Keratinocyte (primary cell): Measurements from ENCODE around the gene TSPAN11. TPM values are rescaled to one million over a fixed set of nuclear protein-coding genes. Genes with fewer than 3 reads are reported as not detected.

Experiments used
- DNase-seq: peaks from one replicate; pipeline ENCODE4 v3.0.0-alpha.2; 2011; ENCODE audit warnings: low read depth, missing footprints, low spot score
- FAIRE-seq: peaks from 2 replicates; lab custom pipeline; 2011; peaks lifted over from hg19 to GRCh38; lab: Jason Lieb, UNC
- H2AFZ ChIP-seq: 2 replicates; pipeline ENCODE4 v1.6.0; 2012; ENCODE audit warnings: low read length, control low read depth, inconsistent platforms; ENCODE audit not compliant: control insufficient read depth
- H3K27ac ChIP-seq: 2 replicates; pipeline ENCODE4 v1.5.1; 2011; ENCODE audit warnings: low read length; ENCODE audit not compliant: control insufficient read depth, insufficient read depth
- H3K27me3 ChIP-seq: 3 replicates; pipeline ENCODE4 v1.6.0; 2011; ENCODE audit warnings: low read length; ENCODE audit not compliant: control insufficient read depth, insufficient read depth; ENCODE audit errors: extremely low read depth
- H3K36me3 ChIP-seq, 2 experiments: 2 replicates in 1 of 2; 3 replicates in 1 of 2; pipeline ENCODE4 v1.5.1; 2011; ENCODE audit warnings: low read length in 2 of 2, mild to moderate bottlenecking in 1 of 2; ENCODE audit not compliant: control insufficient read depth in 2 of 2, insufficient read depth in 2 of 2; ENCODE audit errors: extremely low read depth in 1 of 2
- H3K4me1 ChIP-seq: 3 replicates; pipeline ENCODE4 v1.5.1; 2011; ENCODE audit warnings: low read length; ENCODE audit not compliant: control insufficient read depth, insufficient read depth; ENCODE audit errors: extremely low read depth
- H3K4me2 ChIP-seq: 3 replicates; pipeline ENCODE4 v1.6.0; 2011; ENCODE audit warnings: low read depth, low read length; ENCODE audit not compliant: control insufficient read depth, insufficient read depth; ENCODE audit errors: extremely low read depth
- H3K4me3 ChIP-seq, 3 experiments: fragments of 200-600 bp in 1 of 3; sonication (generic) in 1 of 3; 2 replicates in 2 of 3; 3 replicates in 1 of 3; pipeline ENCODE4 v1.5.1; 2011 to 2016; ENCODE audit warnings: low read length in 3 of 3, mild to moderate bottlenecking in 3 of 3, control low read depth in 2 of 3, inconsistent platforms in 1 of 3, low read depth in 1 of 3, mixed read lengths in 1 of 3, mixed run types in 1 of 3, moderate library complexity in 1 of 3; ENCODE audit not compliant: control insufficient read depth in 2 of 3, insufficient read depth in 2 of 3; ENCODE audit errors: extremely low read depth in 1 of 3
- H3K79me2 ChIP-seq: 2 replicates; pipeline ENCODE4 v1.6.0; 2012; ENCODE audit warnings: low read length; ENCODE audit not compliant: control insufficient read depth, insufficient read depth
- H3K9ac ChIP-seq: 3 replicates; pipeline ENCODE4 v1.6.0; 2011; ENCODE audit warnings: low read length; ENCODE audit not compliant: control insufficient read depth, insufficient read depth; ENCODE audit errors: extremely low read depth
- H3K9me1 ChIP-seq: 3 replicates; pipeline ENCODE4 v1.6.0; 2011; ENCODE audit warnings: low read length; ENCODE audit not compliant: control insufficient read depth, insufficient read depth; ENCODE audit errors: extremely low read depth
- H3K9me3 ChIP-seq: 2 replicates; pipeline ENCODE4 v1.5.1; 2012; ENCODE audit warnings: low read depth, low read length; ENCODE audit not compliant: control insufficient read depth
- H4K20me1 ChIP-seq: 3 replicates; pipeline ENCODE4 v1.6.0; 2011; ENCODE audit warnings: low read length; ENCODE audit not compliant: control insufficient read depth, insufficient read depth; ENCODE audit errors: extremely low read depth
- EZH2 ChIP-seq: IDR thresholded peaks from one replicate; pipeline ENCODE4 v1.6.1; 2012; ENCODE audit warnings: inconsistent platforms, mild to moderate bottlenecking, low read length, moderate library complexity
- dilution Hi-C: fragments of 300-500 bp; cut with MboI; formaldehyde crosslinking; loops from one replicate; pipeline ENCODE4 v1.7.0; 2020; ENCODE audit warnings: low sequenced_read_pairs; ENCODE audit not compliant: extremely low pct_ligation_motif_present
- polyA plus RNA-seq, 5 experiments: library from polyadenylated mRNA; depleted of rRNA in 3 of 5; stranded (reverse) in 3 of 5; stranded (forward) in 1 of 5; unstranded in 1 of 5; fragments of >200 nt; gene quantifications; 1 replicate in 1 of 5; 2 replicates in 3 of 5; 3 replicates in 1 of 5; pipeline versions ENCODE4 v1.2.1 to v1.2.3, GENCODE V29; 2011 to 2012; ENCODE audit warnings: missing spikeins in 2 of 5, low read depth in 1 of 5, low replicate concordance in 1 of 5
- TF ChIP-seq, protein P1 (sequence below), 3 experiments: IDR thresholded peaks in 1 of 3; conservative IDR thresholded peaks in 1 of 3; optimal IDR thresholded peaks in 1 of 3; 2 replicates in 2 of 3; 3 replicates in 1 of 3; pipeline versions ENCODE3 to v1.5.1; 2011; ENCODE audit warnings: low read length in 3 of 3, mild to moderate bottlenecking in 3 of 3, moderate library complexity in 2 of 3, control low read depth in 1 of 3, inconsistent platforms in 1 of 3; ENCODE audit not compliant: insufficient read depth in 2 of 3; ENCODE audit errors: extremely low read depth in 1 of 3

The TSPAN11 gene
- polyA plus RNA-seq, 1 donor (not counting 4 experiments of a cell fraction or from before 2014, with no cell fraction given): not detected

DNA sequence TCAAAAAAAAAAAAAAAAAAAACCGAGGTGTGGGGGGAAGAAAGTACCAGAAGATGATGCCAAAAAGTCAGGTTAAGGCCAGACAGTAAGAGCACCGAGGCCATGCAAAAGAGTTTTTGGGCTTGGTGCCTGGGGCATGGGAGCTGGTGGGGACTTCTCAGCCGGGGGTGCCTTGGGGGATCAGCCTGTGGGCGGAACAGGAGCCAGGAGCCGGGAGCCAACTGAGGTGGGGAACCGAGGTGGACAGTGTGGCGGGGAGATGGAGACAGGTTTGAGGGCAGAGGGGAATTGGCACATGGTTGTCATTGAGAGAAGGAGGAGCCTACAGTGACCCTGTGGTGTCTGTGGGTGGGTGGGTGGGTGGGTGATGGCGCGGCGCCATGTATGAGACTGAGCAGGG is 33.2 kb downstream of the TSPAN11 start:
- Histone ChIP-seq H2AFZ (no peak overlapping the region), H3K27me3 (peaks cover 16% of the 10 kb centered on the region), H3K9ac (no peak overlapping the region), H3K79me2 (no peaks in the 10 kb centered on the region), H3K4me2 (no peak overlapping the region), H3K27ac (no peak overlapping the region), H3K4me3 (no peak overlapping the region), H3K4me1 (no peaks in the 10 kb centered on the region), H4K20me1 (no peaks in the 10 kb centered on the region), H3K9me3 (no peaks in the 10 kb centered on the region), H3K9me1 (no peaks in the 10 kb centered on the region), H3K36me3 (no peaks in the 10 kb centered on the region)
- TF ChIP-seq EZH2: no peak
- TF ChIP-seq, protein P1, sequence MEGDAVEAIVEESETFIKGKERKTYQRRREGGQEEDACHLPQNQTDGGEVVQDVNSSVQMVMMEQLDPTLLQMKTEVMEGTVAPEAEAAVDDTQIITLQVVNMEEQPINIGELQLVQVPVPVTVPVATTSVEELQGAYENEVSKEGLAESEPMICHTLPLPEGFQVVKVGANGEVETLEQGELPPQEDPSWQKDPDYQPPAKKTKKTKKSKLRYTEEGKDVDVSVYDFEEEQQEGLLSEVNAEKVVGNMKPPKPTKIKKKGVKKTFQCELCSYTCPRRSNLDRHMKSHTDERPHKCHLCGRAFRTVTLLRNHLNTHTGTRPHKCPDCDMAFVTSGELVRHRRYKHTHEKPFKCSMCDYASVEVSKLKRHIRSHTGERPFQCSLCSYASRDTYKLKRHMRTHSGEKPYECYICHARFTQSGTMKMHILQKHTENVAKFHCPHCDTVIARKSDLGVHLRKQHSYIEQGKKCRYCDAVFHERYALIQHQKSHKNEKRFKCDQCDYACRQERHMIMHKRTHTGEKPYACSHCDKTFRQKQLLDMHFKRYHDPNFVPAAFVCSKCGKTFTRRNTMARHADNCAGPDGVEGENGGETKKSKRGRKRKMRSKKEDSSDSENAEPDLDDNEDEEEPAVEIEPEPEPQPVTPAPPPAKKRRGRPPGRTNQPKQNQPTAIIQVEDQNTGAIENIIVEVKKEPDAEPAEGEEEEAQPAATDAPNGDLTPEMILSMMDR (optimal IDR thresholded peaks at IDR 0.05 in 1 of 3, IDR thresholded peaks at IDR 0.05 in 1 of 3, conservative IDR thresholded peaks at IDR 0.05 in 1 of 3; ENCODE audit: extremely low read depth in 1 of 3, insufficient read depth in 2 of 3, low read length in 3 of 3): no peak
- no peak for DNase-seq
- no peak for FAIRE-seq
- dilution Hi-C loops: no loop called here

DNA sequence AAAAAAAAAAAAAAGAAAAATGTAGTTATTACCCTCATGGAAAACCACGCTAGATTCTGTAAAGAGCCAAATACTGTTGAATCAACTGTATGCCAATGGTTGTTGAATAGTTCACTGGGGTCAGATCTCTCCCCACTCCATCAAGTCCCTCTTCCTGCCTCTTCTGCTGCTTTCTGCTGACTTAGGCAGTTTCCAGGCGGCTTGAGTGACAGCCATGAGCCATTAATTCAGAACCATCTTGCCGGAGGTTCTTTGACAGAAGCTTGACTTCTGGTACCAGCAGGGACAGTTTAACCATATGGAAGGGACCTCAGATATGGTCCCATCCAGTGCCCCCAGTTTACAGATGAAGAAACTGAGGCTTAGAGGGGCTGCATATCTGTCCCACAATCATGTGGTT is 34.5 kb downstream of the TSPAN11 start:
- Histone ChIP-seq H4K20me1 (no peaks in the 10 kb centered on the region), H2AFZ (no peak overlapping the region), H3K4me1 (no peaks in the 10 kb centered on the region), H3K4me2 (no peak overlapping the region), H3K27ac (no peak overlapping the region), H3K9me1 (no peaks in the 10 kb centered on the region), H3K79me2 (no peaks in the 10 kb centered on the region), H3K36me3 (no peaks in the 10 kb centered on the region), H3K27me3 (peaks cover 15% of the 10 kb centered on the region), H3K9me3 (no peaks in the 10 kb centered on the region), H3K4me3 (no peak overlapping the region), H3K9ac (no peak overlapping the region)
- no peak for FAIRE-seq
- dilution Hi-C loops: no loop called here
- no peak for DNase-seq
- TF ChIP-seq, protein P1 (optimal IDR thresholded peaks at IDR 0.05 in 1 of 3, IDR thresholded peaks at IDR 0.05 in 1 of 3, conservative IDR thresholded peaks at IDR 0.05 in 1 of 3; ENCODE audit: extremely low read depth in 1 of 3, insufficient read depth in 2 of 3, low read length in 3 of 3): no peak
- no peak for TF ChIP-seq EZH2
